Measurements from ENCODE around the gene SRRM3. TPM values are rescaled to one million over a fixed set of nuclear protein-coding genes. Genes with fewer than 3 reads are reported as not detected.
A peak's percentile ranks its signal among the peaks of the same experiment; 100 is the strongest.

Gene SRRM3
- total RNA-seq, 1 donor from 2014 or later = 1.7 TPM

GRCh38 chr7:76294344-76295024 is 92.8 kb downstream of the SRRM3 start:
- peak overlapping the region; percentile 40 for H3K4me3 Mint-ChIP-seq (ENCODE audit: unreplicated experiment)
- TF ChIP-seq, protein P1, sequence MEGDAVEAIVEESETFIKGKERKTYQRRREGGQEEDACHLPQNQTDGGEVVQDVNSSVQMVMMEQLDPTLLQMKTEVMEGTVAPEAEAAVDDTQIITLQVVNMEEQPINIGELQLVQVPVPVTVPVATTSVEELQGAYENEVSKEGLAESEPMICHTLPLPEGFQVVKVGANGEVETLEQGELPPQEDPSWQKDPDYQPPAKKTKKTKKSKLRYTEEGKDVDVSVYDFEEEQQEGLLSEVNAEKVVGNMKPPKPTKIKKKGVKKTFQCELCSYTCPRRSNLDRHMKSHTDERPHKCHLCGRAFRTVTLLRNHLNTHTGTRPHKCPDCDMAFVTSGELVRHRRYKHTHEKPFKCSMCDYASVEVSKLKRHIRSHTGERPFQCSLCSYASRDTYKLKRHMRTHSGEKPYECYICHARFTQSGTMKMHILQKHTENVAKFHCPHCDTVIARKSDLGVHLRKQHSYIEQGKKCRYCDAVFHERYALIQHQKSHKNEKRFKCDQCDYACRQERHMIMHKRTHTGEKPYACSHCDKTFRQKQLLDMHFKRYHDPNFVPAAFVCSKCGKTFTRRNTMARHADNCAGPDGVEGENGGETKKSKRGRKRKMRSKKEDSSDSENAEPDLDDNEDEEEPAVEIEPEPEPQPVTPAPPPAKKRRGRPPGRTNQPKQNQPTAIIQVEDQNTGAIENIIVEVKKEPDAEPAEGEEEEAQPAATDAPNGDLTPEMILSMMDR (IDR thresholded peaks at IDR 0.05; ENCODE audit: insufficient read depth, low read depth, low read length) = no peak
- no peak for TF ChIP-seq EZH2 (IDR thresholded peaks at IDR 0.05; ENCODE audit: insufficient read depth, low read length)
- no peaks in the 10 kb centered on the region for H3K36me3 Mint-ChIP-seq (ENCODE audit: low read depth, unreplicated experiment)
- H3K27me3 Mint-ChIP-seq (ENCODE audit: low read depth, unreplicated experiment) = no peaks in the 10 kb centered on the region
- peak overlapping the region; percentile 84 for H3K27ac Mint-ChIP-seq (ENCODE audit: unreplicated experiment)
- DNase-seq (ENCODE audit: low read depth) (peak; percentile 94), FAIRE-seq (no peak)
- H4K20me1 ChIP-seq (ENCODE audit: insufficient read depth, low read length) = no peaks in the 10 kb centered on the region
- H3K9me3 ChIP-seq (ENCODE audit: insufficient read depth, low read depth, low read length) = no peaks in the 10 kb centered on the region
- no peaks in the 10 kb centered on the region for H3K79me2 ChIP-seq (ENCODE audit: insufficient read depth, low read length)
- peak overlapping the region; percentile 65 for H2AFZ ChIP-seq (ENCODE audit: low read depth, low read length)
- H3K9me3 Mint-ChIP-seq (ENCODE audit: unreplicated experiment) = no peaks in the 10 kb centered on the region
- H3K9ac ChIP-seq (ENCODE audit: low read length) = peak overlapping the region; percentile 81
- H3K36me3 ChIP-seq (ENCODE audit: insufficient read depth, low read length) = no peaks in the 10 kb centered on the region
- peaks cover 36% of the 10 kb centered on the region for H3K4me1 Mint-ChIP-seq (ENCODE audit: low read depth, unreplicated experiment)
- peaks cover 40% of the 10 kb centered on the region for H3K4me1 ChIP-seq (ENCODE audit: insufficient read depth, low read length)
- H3K27ac ChIP-seq (ENCODE audit: low read depth, low read length) = peak overlapping the region; percentile 97
- H3K27me3 ChIP-seq (ENCODE audit: insufficient read depth, low read length) = no peaks in the 10 kb centered on the region
- H3K4me2 ChIP-seq (ENCODE audit: low read length) = peak overlapping the region; percentile 84
- peak overlapping the region; percentile 45 for H3K4me3 ChIP-seq (ENCODE audit: insufficient read depth, low read depth, low read length)

- no peak for FAIRE-seq
- no peaks in the 10 kb centered on the region for H3K9me3 ChIP-seq (ENCODE audit: insufficient read depth, low read depth, low read length)
- no peak overlapping the region for H3K4me3 ChIP-seq (ENCODE audit: insufficient read depth, low read depth, low read length)
- Mint-ChIP-seq H3K27ac (ENCODE audit: unreplicated experiment) (no peak overlapping the region), H3K27me3 (ENCODE audit: low read depth, unreplicated experiment) (no peaks in the 10 kb centered on the region), H3K4me3 (ENCODE audit: unreplicated experiment) (no peak overlapping the region), H3K36me3 (ENCODE audit: low read depth, unreplicated experiment) (no peaks in the 10 kb centered on the region), H3K9me3 (ENCODE audit: unreplicated experiment) (peaks cover under 1% of the 10 kb centered on the region), H3K4me1 (ENCODE audit: low read depth, unreplicated experiment) (peaks cover 24% of the 10 kb centered on the region)
- peak overlapping the region; percentile 53 for H2AFZ ChIP-seq (ENCODE audit: low read depth, low read length)
- no peaks in the 10 kb centered on the region for H4K20me1 ChIP-seq (ENCODE audit: insufficient read depth, low read length)
- peak overlapping the region; percentile 35 for H3K4me2 ChIP-seq (ENCODE audit: low read length)
- DNase-seq (ENCODE audit: low read depth) = peak; percentile 84
- H3K27me3 ChIP-seq (ENCODE audit: insufficient read depth, low read length) = no peaks in the 10 kb centered on the region
- peak overlapping the region; percentile 16 for H3K27ac ChIP-seq (ENCODE audit: low read depth, low read length)
- no peak overlapping the region for H3K9ac ChIP-seq (ENCODE audit: low read length)
- H3K79me2 ChIP-seq (ENCODE audit: insufficient read depth, low read length) = no peaks in the 10 kb centered on the region
- TF ChIP-seq, protein P1 (IDR thresholded peaks at IDR 0.05; ENCODE audit: insufficient read depth, low read depth, low read length) = no peak
- no peak for TF ChIP-seq EZH2 (IDR thresholded peaks at IDR 0.05; ENCODE audit: insufficient read depth, low read length)
- no peaks in the 10 kb centered on the region for H3K36me3 ChIP-seq (ENCODE audit: insufficient read depth, low read length)
- peaks cover 28% of the 10 kb centered on the region for H3K4me1 ChIP-seq (ENCODE audit: insufficient read depth, low read length)
Measured at GRCh38 chr7:76296743-76297740, 95.3 kb downstream of the SRRM3 start.
